HT-29 (cell line): ENCODE data around the gene PPIE. TPM values are rescaled to one million over a fixed set of nuclear protein-coding genes. Genes with fewer than 3 reads are reported as not detected.
"Not testable (repeated sequence)": the region's sequence is repeated elsewhere in the genome, so short reads cannot be mapped to it uniquely, and the experiment has no call there.

Experiments
- DNase-seq: peaks from one replicate; pipeline ENCODE4 v3.0.0-alpha.2; 2015; ENCODE audit warnings: low spot score
- total RNA-seq: library from RNA; depleted of rRNA; stranded (reverse); fragments of >200 nt; shearing (Covaris generic); gene quantifications from 2 replicates; pipeline ENCODE4 v1.2.3, GENCODE V29; 2014

The PPIE gene
- total RNA-seq, 1 experiment from 2014 or later = 38.8 TPM

DNA sequence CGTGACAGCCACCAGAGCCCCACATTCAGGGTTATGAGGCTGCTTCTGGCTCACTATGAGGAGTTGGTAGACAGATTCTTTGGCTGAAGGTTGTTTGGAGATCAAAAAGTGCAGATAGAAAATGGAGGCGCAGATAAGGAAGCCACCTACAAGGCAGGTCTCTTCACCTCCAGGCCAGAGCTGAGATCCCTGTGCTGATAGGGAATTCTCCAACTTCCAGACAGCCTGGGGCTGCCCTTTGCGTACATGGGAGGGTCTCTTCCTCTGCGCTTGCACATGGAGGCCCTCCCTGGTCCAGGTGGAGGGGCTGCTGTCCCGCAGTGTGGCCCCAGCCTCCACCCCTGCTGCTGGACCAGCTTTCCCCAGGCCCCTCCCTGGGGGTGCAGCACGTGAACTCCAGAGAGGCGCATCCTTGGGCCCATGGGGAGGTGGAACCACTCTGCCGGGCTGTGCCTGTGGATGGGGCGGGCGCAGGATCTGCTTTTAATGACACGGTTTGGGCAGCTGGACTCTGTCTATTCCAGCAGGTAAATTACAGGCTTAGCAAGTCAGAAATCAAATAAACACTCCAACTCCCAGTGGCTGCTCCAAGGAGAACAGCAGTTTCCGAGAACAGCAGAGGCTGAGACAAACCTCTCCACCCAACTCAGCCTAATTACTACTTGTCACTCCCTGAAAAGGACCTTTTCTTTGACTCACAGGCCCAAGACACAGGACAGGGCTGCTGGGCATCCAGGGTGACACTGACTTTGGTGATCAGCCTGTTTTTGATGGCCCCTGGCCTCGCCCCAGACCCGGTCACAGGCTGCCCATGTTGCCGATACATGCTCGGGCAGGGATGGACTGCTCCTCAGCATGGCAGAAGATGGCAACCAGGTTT, 20.1 kb downstream of the PPIE start:
- no peak for DNase-seq

- no peak for DNase-seq
These were observed 20.7 kb downstream of the PPIE start for GRCh38 chr1:39759436-39759726.

DNA sequence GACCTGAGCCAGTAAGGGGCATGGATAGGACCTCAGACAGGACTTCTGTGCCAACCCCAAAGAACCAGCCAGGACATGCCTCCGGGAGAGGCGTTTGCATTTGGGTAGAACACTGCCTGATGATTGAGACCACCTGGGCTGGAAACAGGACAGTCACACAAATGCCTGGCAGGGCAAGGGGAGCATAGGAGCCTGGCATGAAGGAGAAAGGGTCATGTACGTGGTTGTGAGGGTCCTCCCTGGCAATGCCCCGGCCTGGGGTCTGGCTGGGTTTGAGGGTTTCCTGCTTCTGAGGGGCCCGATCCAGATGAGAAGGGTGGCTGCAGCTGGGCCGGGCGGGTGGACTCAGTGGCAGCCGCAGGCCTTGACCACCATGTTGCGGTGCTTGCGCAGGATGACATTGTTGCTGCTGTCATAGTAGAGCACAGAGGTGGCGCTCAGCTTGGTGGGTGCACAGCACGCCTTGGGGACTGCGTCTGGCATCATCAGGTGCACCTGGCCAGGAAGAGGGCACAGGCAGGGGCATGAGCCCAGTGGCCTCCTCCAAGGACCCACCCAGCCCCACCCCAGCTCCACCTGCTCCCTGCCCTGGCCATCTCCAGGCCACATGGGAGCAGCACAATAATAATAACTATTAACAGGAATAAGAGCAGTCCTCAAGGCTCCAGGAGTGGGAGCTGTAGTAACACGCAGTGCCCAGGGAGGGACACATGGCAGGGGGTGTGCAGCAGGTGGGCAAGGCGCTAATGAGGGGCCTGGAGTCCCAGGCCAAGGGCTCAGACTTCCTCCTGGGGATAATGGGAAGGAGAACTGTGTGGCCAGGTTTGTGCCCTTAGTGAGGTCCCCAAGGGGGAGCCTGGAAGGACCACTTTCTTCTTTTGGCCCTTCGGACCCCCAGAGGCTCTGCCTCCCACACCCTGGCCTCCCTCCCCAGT, 21.7 kb downstream of the PPIE start:
- no peak for DNase-seq

DNA sequence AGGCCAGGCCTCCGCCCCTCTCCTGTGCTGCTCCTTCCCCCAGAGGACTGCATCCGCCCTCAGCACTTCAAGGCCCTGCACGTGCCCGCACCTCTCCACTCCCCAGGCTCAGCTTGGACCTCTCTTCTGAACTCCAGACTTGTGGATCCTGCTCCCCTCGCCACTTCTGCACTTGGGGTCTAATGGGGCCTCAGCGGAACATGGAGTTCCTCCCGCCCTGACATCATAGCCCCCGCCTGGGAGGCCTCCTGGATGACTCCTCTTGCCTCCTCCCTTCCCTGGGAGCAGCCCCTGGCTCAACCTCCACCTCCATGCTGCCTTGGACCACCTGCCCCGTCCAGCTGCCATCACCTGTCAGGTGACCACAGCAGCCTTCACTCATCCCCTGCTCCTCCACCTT, 22.3 kb downstream of the PPIE start:
- no peak for DNase-seq

- no peak for DNase-seq
These were observed 23.0 kb downstream of the PPIE start for GRCh38 chr1:39761557-39762260.

GRCh38 chr1:39762550-39763540, 24.2 kb downstream of the PPIE start:
- DNase-seq = no peak

DNA sequence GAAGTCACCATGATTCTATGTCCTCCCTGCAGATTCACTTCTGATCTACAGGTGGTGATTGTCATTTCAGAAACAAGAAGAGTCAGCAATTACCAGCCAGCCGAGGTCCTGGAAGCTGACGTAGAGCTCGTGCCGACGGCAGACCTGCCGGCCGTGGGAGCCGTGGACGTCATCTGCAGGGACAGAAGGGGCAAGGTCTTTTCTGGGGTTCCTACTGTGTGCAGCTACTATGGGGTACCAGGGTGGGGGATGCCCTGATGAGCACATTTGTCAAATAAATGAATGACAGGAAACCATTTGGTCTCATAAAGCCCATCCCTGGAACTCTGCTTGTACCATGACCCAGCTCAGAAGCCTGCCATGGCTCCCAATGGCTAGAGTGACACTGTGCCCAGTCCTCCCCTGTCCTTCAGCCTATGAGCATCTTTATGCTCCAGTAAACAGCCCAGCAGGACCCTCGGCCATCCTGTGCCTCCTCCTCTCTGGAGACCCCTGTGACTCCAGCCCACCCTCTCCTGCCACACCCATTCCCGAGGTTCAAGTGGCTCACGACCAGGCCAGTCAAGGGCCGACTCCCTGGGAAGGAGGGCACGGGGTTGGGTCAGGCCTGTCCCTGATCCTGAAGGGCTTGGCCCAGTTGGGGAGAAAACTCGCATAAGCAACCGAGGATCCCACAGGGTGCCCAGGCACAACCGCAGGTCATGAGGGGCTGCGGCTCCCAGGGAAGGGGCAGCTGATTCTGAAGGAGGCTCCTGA, 25.1 kb downstream of the PPIE start:
- not testable (repeated sequence) for DNase-seq

DNA sequence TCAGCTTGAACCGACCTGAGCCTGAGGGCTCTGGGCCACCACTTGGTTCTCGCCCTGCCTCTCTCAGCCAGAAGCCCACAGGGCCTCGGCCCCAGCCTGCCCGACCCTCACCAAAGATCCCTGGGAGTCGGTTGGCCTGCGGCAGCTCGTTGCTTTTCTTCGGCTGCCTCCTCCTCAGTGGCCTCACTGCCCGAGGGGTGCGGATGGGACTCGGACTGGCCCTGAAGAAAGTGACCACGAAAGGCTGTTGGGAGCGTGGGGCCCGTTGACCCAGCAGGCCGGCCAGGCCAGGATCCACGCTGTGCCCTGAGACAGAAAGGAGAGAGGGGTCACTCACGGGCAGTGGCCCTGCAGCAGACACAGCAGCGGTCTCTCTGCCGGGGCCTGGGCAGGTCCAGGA, 25.8 kb downstream of the PPIE start:
- not testable (repeated sequence) for DNase-seq

DNA sequence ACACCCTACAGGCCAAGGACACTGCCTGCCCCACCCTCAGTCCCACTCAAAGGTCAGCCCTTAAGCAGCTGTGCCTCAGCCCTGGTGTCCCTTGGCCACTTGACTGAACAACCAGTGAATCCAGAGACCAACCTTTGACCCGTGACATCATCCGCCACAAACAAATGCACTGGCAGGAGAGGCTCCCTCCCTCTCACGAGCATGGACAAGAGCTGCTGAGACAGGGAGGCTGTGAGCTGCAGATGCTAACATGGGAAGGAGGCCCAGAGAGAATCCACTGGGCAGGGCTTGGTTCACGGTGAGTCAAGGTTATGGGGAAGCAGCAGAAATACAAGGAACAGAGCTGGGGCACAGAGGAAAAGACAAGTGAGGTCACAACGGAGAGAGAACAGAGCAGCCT, 27.8 kb downstream of the PPIE start:
- DNase-seq = not testable (repeated sequence)

DNA sequence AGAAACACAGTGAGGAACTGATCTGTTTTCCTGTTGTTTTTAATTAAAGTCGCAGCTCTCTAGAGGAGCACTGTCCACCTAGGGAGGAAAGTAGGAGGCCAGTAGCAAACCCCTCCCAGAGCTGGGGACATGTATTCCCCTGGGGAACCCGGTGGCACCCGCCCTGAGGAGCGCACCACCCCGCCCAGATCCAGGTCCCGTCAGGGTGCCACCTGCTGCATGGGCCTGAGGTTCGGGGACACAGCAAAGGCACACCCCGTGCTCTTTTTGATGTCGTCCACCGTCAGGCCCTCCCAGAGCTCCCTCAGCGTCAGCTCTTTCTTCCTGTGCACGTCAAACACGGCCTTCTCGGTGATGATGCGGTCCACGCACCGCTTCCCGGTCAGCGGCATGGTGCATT, 30.8 kb downstream of the PPIE start:
- not testable (repeated sequence) for DNase-seq

- not testable (repeated sequence) for DNase-seq
These were observed 31.7 kb downstream of the PPIE start for GRCh38 chr1:39770100-39771021.

DNA sequence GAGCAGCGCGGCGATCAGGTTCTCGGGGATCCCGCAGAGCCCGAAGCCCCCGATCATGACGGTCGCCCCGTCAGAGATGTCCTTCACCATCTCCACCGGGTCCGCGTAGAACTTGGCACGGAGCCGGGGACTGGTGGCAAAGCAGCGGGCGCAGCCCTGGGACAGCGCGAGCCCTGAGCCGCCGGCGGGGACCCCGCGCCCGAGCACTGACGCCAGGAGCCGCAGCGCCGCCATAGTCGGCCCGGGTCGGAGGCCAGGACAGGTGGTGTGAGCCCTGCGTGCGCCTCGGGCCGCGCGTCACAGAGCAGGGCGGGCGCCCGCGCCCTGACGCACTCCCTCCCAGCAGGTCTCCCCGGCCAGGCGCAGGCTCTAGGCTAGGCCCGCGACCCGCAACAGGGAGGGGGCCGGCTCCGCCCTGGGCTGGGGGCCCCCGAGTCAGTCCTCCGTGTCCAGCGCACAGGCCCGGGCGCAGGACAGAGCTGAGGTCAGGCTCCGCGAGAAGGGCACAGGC, 32.4 kb downstream of the PPIE start, which contains the start of gene OXCT2:
Gene OXCT2 (minus strand): TSS at position 327 of the 511 bp plus-strand sequence. CDS start 93 bp downstream, at position 234.
- not testable (repeated sequence) for DNase-seq

DNA sequence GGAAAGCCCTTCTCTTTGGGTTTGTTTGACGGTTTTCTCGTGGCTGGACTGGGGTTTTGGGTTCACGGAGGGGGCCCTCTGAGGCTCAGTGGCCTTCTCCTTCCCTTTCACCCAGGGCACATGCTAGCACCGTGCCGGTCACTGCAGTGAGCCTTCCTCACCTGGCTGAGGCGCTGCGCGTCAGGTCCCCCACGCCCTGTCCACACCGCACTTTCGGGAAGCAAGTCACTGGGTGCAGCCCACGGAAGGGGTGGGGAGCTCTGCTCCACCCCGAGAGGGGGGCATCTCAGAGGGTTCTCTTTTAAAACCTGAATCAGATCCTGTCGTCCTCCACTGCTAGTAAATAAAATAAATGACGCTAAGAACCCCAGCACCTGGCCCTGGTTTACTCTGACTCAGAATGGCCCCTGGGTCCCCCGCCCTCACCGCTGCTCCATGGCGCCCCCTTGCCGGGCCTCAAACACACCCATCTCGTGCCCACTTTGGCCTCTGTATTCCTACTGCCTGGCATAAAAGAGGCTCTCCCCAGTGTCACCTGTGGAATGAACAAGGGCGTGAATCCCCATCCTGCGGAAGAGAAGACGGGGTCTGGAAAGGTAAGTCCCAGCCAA, 34.8 kb downstream of the PPIE start:
- not testable (repeated sequence) for DNase-seq

GRCh38 chr1:39775141-39775540, 36.5 kb downstream of the PPIE start:
- not testable (repeated sequence) for DNase-seq

DNA sequence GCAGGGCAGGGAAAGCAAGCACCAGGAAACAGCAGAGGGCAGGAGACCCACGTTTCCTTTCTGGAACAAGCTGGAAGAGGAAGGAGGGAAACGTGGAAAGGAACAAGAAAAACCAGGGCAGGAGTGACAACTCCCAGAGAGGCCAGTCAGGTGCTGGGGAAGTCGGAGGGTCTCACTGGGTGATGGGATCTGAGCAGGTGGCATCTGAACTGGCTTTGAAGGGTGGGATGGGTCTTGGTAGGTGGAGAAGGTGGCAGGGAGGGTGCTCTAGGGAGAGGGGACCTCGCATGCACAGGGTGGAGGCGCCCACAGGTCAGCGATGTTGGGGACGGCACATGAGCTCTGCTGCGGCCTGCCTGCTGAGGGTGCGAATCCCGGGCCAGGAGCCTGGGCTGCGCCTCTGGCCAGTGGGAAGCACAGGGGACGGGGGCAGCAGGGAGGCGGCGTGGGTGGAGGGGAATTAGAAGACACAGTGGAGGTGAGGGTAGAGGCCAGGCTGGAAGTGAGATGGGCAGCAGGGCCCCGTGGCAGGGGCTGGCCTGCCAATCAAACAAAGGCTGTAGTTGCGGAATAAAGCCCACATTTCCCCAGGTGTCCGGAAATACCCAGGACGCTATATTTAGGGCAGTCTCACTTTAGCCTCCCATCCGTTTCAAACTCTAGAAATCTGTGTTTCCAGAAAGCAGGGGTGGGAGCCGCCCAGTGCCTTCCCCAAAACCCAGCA, 37.2 kb downstream of the PPIE start:
- not testable (repeated sequence) for DNase-seq

- DNase-seq = no peak
These were observed 37.7 kb downstream of the PPIE start for GRCh38 chr1:39776400-39776713.

DNA sequence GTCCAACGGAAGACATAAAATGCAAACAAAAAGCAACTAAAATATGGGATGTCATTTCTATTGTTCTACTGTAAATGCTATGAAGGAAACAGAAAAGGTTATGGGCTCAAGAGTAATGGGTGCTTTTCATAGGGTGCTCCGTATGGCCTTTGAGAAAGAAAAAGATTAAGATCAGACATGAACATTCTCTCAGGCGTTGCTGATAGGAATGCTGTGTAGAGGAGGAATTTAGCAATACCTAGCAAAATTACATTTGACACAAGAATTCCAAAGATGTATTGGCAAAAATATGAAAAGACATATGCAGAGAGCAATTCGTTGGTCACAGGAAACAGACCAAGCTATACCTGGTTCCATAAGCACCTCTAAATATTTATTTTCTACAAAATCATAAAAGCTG, 38.2 kb downstream of the PPIE start:
- DNase-seq = no peak
